ENCODE data around the gene PSD4. TPM values are rescaled to one million over a fixed set of nuclear protein-coding genes. Genes with fewer than 3 reads are reported as not detected.

PSD4 gene
- total RNA-seq, 4 donors from 2014 or later = 53.8 to 102 (median 88.0) TPM

DNA sequence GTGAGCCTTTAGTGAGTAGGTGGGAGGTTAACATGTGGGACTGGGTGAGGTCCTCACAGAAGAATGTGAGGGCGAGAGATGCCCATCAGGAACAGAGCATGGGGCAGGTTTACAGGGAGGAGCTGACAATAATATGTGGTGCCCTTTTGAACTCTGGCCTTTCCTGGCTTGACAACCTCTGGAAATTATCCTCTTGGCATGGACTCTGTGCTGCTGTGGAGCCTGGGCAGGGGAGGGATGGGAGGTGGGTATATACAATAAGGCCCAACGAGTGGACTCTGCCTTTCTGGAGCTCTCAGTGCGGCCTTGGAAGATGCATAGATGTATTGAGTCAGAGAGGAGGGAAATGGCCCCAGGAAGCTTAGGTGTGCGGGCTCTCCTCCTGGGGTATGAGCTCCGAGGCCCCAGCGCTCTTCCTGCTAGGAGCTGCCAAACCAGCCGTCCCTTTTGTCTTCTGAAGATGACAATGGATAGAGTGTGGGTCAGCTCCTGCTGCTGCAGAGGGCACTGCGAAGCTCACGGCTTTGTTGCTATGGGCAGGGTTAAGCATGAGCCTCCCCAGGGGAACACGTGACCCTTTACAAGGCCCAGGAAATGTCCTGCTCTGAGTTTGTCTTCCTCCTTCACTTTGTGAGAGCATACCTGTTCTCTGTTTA, 8.7 kb upstream of the PSD4 start:
- H3K27me3 ChIP-seq = no peaks in the 10 kb centered on the region
- no peaks in the 10 kb centered on the region for H3K36me3 ChIP-seq
- no peak overlapping the region for H3K27ac ChIP-seq
- no peaks in the 10 kb centered on the region for H3K9me3 ChIP-seq
- H3K4me3 ChIP-seq = no peak overlapping the region
- 74% methylated on average over 9 of the region's 10 CpGs for WGBS
- peaks cover 8% of the 10 kb centered on the region for H3K4me1 ChIP-seq
- TF ChIP-seq POLR2AphosphoS5 (IDR thresholded peaks at IDR 0.05) (no peak), POLR2A (IDR thresholded peaks at IDR 0.05) (no peak), EP300 (IDR thresholded peaks at IDR 0.05) (no peak)
- TF ChIP-seq, protein P1, sequence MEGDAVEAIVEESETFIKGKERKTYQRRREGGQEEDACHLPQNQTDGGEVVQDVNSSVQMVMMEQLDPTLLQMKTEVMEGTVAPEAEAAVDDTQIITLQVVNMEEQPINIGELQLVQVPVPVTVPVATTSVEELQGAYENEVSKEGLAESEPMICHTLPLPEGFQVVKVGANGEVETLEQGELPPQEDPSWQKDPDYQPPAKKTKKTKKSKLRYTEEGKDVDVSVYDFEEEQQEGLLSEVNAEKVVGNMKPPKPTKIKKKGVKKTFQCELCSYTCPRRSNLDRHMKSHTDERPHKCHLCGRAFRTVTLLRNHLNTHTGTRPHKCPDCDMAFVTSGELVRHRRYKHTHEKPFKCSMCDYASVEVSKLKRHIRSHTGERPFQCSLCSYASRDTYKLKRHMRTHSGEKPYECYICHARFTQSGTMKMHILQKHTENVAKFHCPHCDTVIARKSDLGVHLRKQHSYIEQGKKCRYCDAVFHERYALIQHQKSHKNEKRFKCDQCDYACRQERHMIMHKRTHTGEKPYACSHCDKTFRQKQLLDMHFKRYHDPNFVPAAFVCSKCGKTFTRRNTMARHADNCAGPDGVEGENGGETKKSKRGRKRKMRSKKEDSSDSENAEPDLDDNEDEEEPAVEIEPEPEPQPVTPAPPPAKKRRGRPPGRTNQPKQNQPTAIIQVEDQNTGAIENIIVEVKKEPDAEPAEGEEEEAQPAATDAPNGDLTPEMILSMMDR (IDR thresholded peaks at IDR 0.05) = no peak
- DNase-seq (ENCODE audit: low spot score in 2 of 2) = no peak

DNA sequence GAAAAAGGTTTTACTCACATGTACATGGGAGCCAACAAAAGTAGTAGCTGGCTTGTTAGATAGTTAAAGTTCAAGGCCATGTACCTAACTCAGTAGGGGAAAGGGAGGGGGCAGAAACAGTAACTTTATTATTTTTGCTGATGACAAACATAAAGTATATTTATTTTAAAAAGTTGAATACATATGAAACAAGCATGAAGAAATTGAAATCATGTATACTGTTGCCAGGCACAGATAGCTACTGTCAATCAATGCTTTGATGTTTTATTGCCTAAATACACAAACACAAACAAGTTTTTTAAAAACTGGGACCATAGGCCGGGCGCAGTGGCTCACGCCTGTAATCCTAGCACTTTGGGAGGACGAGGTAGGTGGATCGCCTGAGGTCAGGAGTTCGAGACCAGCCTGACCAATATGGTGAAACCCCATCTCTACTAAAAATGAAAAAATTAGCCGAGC, 7.6 kb upstream of the PSD4 start:
- H3K27me3 ChIP-seq = no peaks in the 10 kb centered on the region
- TF ChIP-seq POLR2A (IDR thresholded peaks at IDR 0.05) (no peak), POLR2AphosphoS5 (IDR thresholded peaks at IDR 0.05) (no peak), EP300 (IDR thresholded peaks at IDR 0.05) (no peak)
- TF ChIP-seq, protein P1 (IDR thresholded peaks at IDR 0.05) = no peak
- WGBS = 94% methylated on average over 7 of the region's 7 CpGs
- H3K27ac ChIP-seq = peak overlapping the region; percentile 10
- no peak overlapping the region for H3K4me3 ChIP-seq
- peaks cover 8% of the 10 kb centered on the region for H3K4me1 ChIP-seq
- H3K36me3 ChIP-seq = no peaks in the 10 kb centered on the region
- H3K9me3 ChIP-seq = no peaks in the 10 kb centered on the region
- DNase-seq (ENCODE audit: low spot score in 2 of 2) = no peak

DNA sequence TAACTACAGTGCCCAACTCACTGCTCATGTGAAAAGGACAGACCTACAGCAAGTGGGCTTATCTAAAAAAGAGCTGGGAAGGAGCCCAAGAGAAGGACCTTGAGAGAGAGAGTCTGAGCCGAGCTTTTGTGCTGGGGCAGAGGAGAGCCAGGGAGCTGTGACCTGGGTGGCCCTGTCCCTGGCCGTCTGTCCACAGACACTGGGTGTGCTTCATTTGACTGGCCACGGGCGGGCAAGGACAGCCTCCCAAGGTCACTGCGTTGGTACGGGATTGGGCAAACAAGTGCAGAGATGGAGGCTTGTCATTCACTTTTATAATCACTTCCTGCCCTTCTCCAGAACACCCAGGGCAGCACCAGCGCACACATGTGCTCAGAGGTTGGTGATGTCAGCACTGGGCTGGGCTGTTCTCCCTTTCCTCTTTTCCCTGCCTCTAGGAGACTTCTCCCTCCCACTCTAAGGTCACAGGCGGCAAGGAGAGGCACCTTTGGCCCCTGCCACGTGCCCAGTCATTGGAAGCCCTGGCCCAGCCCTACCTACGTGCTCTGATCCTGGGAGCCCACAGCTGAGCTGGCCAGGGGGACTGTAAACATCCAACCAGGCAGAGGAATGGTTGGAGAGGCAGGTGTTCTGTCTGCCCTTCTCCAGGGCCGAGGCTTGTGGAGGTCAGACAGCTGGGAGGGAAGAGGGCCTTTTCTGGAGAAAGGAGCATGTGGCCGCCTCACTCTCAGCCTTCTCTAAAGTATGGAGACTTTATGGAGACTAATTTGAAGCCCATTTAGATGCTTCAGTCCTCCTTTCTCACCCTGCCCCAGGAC, 6.4 kb upstream of the PSD4 start:
- WGBS = 53% methylated on average over 11 of the region's 12 CpGs
- no peaks in the 10 kb centered on the region for H3K27me3 ChIP-seq
- H3K36me3 ChIP-seq = no peaks in the 10 kb centered on the region
- DNase-seq (ENCODE audit: low spot score in 2 of 2) = no peak
- TF ChIP-seq POLR2AphosphoS5 (IDR thresholded peaks at IDR 0.05) = no peak
- no peak for TF ChIP-seq EP300 (IDR thresholded peaks at IDR 0.05)
- TF ChIP-seq, protein P1 (IDR thresholded peaks at IDR 0.05) = no peak
- TF ChIP-seq POLR2A (IDR thresholded peaks at IDR 0.05) = no peak
- H3K4me3 ChIP-seq = no peak overlapping the region
- no peaks in the 10 kb centered on the region for H3K9me3 ChIP-seq
- H3K27ac ChIP-seq = no peak overlapping the region
- peaks cover 8% of the 10 kb centered on the region for H3K4me1 ChIP-seq

DNA sequence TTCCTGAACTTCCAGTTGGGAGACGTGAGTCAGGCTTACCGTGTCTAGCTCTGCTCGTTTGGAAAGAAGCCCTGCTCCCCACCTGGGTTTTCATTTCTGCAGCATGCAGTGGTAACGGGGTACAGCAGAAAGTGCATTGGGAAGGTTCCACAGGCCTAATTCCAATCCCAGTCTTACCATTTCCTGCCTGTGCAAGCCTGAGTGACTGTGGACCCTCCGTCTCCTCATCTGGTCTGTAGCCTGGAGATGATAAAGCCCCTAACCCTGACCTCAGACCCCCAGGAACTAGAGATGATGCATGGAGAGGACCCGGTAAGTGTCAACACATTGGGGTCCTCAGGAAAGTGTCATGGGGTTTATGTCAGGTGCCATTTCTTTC, 5.8 kb upstream of the PSD4 start:
- Histone ChIP-seq H3K4me3 (no peak overlapping the region), H3K4me1 (peaks cover 8% of the 10 kb centered on the region), H3K27ac (no peak overlapping the region), H3K27me3 (no peaks in the 10 kb centered on the region), H3K36me3 (no peaks in the 10 kb centered on the region), H3K9me3 (no peaks in the 10 kb centered on the region)
- TF ChIP-seq EP300 (IDR thresholded peaks at IDR 0.05) (no peak), POLR2A (IDR thresholded peaks at IDR 0.05) (no peak), POLR2AphosphoS5 (IDR thresholded peaks at IDR 0.05) (no peak)
- TF ChIP-seq, protein P1 (IDR thresholded peaks at IDR 0.05) = no peak
- no peak for DNase-seq (ENCODE audit: low spot score in 2 of 2)
- 79% methylated on average over 6 of the region's 6 CpGs for WGBS

DNA sequence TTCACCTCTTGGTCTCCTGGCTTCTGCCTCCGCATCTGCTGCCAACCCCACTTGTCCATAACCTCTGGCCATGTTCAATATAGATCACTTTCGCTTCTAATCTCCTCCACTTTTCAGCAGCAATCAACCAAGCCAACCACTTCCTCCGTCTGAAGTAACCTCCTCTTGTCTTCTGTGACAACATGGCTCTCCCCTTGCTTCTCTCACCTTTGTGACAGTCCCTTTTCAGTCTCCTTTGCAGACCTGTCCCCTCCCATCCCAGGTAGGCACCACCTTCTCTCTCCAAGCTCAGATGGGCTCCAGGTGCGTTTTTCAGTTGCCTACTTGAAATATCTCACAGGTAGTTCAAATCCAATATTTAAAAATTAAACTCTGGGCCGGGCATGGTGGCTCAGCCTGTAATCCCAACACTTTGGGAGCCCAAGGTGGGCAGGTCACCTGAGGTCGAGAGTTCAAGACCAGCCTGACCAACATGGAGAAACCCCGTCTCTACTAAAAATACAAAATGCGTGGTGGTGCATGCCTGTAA, 4.7 kb upstream of the PSD4 start:
- Histone ChIP-seq H3K36me3 (no peaks in the 10 kb centered on the region), H3K27me3 (no peaks in the 10 kb centered on the region), H3K4me1 (peaks cover 13% of the 10 kb centered on the region), H3K9me3 (no peaks in the 10 kb centered on the region), H3K4me3 (no peak overlapping the region), H3K27ac (no peak overlapping the region)
- TF ChIP-seq POLR2A (IDR thresholded peaks at IDR 0.05) (no peak), EP300 (IDR thresholded peaks at IDR 0.05) (no peak), POLR2AphosphoS5 (IDR thresholded peaks at IDR 0.05) (no peak)
- TF ChIP-seq, protein P1 (IDR thresholded peaks at IDR 0.05) = no peak
- WGBS = 94% methylated on average over 8 of the region's 8 CpGs
- no peak for DNase-seq (ENCODE audit: low spot score in 2 of 2)
